Measurements from ENCODE around the gene PRORP. TPM values are rescaled to one million over a fixed set of nuclear protein-coding genes. Genes with fewer than 3 reads are reported as not detected.

The PRORP gene
- total RNA-seq, 4 donors from 2014 or later = 15.6 to 27.4 (median 22.1) TPM

DNA sequence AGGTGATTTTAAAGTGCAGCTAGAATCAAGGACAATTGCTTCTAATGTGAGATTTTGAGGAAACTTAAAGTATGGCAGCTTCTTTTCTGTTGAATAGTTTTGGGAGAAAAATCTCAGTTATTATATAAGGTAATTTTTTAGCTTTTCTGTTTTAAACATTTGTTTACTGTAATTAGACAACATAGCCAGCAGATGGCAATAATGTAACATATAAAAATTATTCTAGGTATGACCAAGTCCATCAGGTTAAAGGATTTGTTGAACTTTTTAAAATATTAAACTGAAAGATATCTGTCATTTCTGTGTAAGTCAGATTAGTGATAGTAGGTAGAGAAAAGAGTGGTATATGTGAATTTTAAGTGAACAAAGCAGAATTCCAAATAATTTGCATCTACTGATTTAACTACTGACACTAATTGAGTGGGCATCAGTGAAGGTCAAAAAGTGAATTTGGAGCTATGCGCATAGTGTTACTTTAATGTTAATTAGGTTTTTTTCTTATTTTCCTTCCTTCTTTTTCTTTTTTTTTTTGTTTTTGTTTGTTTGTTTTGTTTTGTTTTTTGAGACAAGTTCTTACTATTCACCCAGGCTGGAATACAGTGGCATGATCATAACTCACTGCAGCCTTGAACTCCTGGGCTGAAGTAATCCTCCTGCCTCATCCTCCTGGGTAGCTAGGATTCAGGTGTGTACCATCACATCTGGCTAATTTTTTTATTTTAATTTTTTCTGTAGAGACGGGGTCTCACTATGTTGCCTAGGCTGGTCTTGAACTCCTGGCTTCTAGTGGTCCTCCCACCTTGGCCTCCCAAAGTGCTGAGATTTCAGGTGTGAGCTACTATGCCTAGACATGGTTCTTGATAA is 18.6 kb downstream of the PRORP start:
- TF ChIP-seq, protein P1, sequence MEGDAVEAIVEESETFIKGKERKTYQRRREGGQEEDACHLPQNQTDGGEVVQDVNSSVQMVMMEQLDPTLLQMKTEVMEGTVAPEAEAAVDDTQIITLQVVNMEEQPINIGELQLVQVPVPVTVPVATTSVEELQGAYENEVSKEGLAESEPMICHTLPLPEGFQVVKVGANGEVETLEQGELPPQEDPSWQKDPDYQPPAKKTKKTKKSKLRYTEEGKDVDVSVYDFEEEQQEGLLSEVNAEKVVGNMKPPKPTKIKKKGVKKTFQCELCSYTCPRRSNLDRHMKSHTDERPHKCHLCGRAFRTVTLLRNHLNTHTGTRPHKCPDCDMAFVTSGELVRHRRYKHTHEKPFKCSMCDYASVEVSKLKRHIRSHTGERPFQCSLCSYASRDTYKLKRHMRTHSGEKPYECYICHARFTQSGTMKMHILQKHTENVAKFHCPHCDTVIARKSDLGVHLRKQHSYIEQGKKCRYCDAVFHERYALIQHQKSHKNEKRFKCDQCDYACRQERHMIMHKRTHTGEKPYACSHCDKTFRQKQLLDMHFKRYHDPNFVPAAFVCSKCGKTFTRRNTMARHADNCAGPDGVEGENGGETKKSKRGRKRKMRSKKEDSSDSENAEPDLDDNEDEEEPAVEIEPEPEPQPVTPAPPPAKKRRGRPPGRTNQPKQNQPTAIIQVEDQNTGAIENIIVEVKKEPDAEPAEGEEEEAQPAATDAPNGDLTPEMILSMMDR (IDR thresholded peaks at IDR 0.05; ENCODE audit: low read depth) = no peak

GRCh38 chr14:35144029-35144428 is 21.7 kb downstream of the PRORP start:
- TF ChIP-seq, protein P1 (IDR thresholded peaks at IDR 0.05; ENCODE audit: low read depth) = no peak

DNA sequence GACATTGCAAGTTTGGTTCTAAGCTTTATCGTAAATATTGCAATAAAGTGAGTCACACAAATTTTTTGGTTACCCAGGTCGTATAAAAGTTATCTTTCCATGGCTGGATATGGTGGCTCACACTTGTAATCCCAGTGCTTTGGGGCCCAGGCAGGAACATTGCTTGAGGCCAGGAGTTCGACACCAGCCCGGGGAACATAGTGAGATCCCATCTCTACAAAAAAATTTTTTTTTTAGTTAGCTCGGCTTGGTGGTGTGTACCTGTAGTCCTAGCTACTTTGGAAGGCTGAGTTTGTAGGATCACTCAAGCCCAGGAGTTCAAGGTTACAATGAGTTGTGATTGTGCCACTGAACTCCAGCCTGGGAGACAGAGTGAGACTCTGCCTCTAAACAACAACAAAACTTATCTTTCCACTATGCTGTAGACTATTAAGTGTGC is 24.4 kb downstream of the PRORP start:
- TF ChIP-seq, protein P1 (IDR thresholded peaks at IDR 0.05; ENCODE audit: low read depth) = no peak

DNA sequence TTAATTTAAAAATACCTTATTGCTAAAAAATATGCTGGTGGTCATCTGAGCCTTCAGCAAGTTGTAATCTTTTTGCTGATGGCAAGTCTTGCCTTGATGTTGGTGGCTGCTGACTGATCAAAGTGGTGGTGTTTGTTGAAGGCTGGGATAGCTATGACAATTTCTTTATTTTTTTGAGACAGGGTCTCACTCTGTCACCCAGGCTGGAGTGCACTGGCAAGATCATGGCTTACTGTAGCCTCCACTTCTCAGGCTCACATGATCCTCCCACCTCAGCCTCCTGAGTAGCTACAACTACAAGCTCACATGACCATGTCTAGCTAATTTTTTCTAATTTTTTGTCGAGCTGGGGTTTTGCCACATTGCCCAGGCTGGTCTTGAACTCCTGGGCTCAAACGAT is 24.8 kb downstream of the PRORP start:
- TF ChIP-seq, protein P1 (IDR thresholded peaks at IDR 0.05; ENCODE audit: low read depth) = no peak

DNA sequence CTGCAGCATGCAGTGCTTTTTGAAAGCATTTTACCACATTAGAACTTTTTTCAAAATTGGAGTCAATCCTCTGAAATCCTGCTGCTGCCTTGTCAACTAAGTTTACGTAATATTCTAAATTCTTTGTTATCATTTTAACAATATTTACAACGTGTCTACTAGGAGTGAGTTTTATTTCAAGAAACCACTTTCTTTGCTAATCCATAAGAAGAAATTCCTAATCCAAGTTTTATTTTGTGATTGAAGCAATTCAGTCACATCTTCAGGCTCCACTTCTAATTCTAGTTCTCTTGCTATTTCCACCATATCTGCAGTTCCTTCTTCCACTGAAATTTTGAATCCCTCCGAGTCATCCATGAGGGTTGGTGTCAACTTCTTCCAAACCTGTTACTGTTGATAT is 25.4 kb downstream of the PRORP start:
- TF ChIP-seq, protein P1 (IDR thresholded peaks at IDR 0.05; ENCODE audit: low read depth) = no peak

DNA sequence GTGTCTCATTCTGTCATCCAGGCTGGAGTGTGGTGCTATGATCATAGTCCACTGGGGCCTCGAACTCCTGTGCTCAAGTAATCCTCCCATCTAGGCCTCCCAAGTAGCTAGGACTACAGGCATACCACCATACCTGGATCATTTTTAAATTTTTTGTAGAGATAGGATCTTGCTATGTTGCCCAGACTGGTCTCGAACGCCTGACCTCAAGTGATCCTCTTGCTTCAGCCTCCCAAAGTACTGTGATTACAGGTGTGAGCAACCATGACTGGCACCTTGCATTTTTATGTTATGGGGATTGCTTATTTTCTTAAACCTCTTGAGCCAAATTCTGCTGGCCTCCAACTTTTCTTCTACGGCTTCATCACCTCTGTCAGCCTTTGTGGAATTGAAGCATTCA is 26.9 kb downstream of the PRORP start:
- TF ChIP-seq, protein P1 (IDR thresholded peaks at IDR 0.05; ENCODE audit: low read depth) = no peak

GRCh38 chr14:35154016-35154415 is 31.7 kb downstream of the PRORP start:
- TF ChIP-seq, protein P1 (IDR thresholded peaks at IDR 0.05; ENCODE audit: low read depth) = no peak

All from subcutaneous adipose tissue (tissue), 4 donors.